ENCODE results near the gene CNTF.
A peak's percentile ranks its signal among the peaks of the same experiment; 100 is the strongest.

The CNTF gene

DNA sequence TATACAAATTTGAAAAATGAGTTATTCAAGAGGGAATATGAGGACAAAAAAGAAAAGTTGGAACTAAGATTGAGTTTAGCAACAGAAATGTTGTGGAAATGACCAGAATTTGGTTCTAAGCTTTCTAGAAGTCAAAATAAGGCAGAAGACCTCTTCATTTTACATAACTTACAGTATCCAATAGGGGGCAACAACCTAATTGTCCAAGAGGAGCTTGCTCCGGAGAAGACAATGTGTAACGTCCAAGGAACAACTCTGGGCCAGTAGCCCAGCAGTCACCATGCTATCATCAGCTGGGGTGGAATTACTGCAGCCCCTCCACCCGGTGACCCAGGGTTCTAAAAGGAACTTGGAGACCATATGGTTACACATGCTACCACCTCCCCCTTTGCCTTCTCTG lies 14.1 kb downstream of the CNTF start (continued):
- TF ChIP-seq ZEB2 (tag by site-specific recombination; IDR thresholded peaks at IDR 0.05), result no peak

DNA sequence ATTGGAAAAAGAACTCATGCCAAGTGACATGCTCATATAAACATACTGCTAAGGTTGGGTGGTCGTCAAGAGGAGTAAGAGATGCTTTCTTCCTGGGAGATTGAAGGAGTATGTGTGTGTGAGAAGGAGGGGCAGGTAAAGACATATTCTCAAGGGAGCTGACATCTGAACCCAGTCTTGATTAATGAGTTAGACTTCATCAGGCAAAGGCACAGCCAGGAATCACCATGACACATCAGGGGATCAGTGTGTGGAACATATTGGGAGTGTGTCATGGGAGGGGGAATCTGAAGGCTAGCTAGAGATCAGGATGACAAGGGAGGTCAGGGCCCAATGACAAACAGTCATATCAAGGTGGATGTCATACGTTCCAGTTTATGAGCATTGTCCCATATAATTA lies 14.9 kb downstream of the CNTF start:
- no peak for TF ChIP-seq ZNF174 (tag by site-specific recombination; IDR thresholded peaks at IDR 0.05)
- TF ChIP-seq HOXA7 (CRISPR knock-in tag; IDR thresholded peaks at IDR 0.05; ENCODE audit: borderline replicate concordance), result no peak
- TF ChIP-seq ZNF830 (tag by site-specific recombination; IDR thresholded peaks at IDR 0.05; ENCODE audit: low read depth), result no peak
- Histone ChIP-seq H3K4me1 (ENCODE audit: control insufficient read depth, insufficient read depth, low read length) (no peaks in the 10 kb centered on the region), H3K4me3 (ENCODE audit: low read depth, low read length) (no peak overlapping the region), H3K36me3 (ENCODE audit: control insufficient read depth in 2 of 2, insufficient read depth in 1 of 2, low read length in 2 of 2) (no peaks in the 10 kb centered on the region), H3K9me3 (ENCODE audit: control insufficient read depth, insufficient read depth, low read depth, low read length) (no peaks in the 10 kb centered on the region), H3K27ac (ENCODE audit: extremely low read depth, low read depth, low read length) (no peak overlapping the region)
- CTCF ChIA-PET, result interaction anchor here (1.1 to 5.0 kb wide), 2 partner anchors 8 to 148 kb away, joined by 3 to 41 read pairs; no protein-coding TSS in a partner anchor
- POLR2A ChIA-PET, result interaction anchor here (0.5 kb wide), 1 partner anchor 1848 kb away, joined by 8 read pairs; no protein-coding TSS in a partner anchor

DNA sequence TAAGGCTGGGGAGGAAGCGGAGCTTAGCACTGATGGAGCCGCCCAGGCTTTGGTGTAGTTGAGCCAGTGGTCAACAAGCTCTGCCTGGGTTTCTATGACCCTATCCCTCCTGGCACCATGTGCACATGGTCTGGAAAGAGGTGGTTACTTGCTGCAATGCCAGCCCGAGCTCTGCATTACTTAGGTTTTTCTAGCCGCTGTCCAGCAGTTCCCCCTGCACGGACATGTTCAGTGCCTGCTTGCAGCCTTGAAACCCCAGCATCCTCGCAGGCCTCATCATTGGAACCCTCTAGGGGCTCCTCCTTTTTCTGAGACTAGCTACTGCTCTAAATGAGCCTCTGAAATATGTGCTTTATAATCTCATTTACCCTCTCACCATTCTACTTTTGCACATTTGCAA lies 16.6 kb downstream of the CNTF start:
- TF ChIP-seq ZNF670 (tag by site-specific recombination; IDR thresholded peaks at IDR 0.05; ENCODE audit: low read depth), result no peak
- no peak for TF ChIP-seq ZBTB8A (tag by site-specific recombination; IDR thresholded peaks at IDR 0.05)
- TF ChIP-seq, protein P1, sequence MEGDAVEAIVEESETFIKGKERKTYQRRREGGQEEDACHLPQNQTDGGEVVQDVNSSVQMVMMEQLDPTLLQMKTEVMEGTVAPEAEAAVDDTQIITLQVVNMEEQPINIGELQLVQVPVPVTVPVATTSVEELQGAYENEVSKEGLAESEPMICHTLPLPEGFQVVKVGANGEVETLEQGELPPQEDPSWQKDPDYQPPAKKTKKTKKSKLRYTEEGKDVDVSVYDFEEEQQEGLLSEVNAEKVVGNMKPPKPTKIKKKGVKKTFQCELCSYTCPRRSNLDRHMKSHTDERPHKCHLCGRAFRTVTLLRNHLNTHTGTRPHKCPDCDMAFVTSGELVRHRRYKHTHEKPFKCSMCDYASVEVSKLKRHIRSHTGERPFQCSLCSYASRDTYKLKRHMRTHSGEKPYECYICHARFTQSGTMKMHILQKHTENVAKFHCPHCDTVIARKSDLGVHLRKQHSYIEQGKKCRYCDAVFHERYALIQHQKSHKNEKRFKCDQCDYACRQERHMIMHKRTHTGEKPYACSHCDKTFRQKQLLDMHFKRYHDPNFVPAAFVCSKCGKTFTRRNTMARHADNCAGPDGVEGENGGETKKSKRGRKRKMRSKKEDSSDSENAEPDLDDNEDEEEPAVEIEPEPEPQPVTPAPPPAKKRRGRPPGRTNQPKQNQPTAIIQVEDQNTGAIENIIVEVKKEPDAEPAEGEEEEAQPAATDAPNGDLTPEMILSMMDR (tag by site-specific recombination; IDR thresholded peaks at IDR 0.05), result no peak
- TF ChIP-seq, protein P2, sequence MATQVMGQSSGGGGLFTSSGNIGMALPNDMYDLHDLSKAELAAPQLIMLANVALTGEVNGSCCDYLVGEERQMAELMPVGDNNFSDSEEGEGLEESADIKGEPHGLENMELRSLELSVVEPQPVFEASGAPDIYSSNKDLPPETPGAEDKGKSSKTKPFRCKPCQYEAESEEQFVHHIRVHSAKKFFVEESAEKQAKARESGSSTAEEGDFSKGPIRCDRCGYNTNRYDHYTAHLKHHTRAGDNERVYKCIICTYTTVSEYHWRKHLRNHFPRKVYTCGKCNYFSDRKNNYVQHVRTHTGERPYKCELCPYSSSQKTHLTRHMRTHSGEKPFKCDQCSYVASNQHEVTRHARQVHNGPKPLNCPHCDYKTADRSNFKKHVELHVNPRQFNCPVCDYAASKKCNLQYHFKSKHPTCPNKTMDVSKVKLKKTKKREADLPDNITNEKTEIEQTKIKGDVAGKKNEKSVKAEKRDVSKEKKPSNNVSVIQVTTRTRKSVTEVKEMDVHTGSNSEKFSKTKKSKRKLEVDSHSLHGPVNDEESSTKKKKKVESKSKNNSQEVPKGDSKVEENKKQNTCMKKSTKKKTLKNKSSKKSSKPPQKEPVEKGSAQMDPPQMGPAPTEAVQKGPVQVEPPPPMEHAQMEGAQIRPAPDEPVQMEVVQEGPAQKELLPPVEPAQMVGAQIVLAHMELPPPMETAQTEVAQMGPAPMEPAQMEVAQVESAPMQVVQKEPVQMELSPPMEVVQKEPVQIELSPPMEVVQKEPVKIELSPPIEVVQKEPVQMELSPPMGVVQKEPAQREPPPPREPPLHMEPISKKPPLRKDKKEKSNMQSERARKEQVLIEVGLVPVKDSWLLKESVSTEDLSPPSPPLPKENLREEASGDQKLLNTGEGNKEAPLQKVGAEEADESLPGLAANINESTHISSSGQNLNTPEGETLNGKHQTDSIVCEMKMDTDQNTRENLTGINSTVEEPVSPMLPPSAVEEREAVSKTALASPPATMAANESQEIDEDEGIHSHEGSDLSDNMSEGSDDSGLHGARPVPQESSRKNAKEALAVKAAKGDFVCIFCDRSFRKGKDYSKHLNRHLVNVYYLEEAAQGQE (tag by site-specific recombination; IDR thresholded peaks at IDR 0.05), result peak; percentile 66
- TF ChIP-seq KLF9 (tag by site-specific recombination; IDR thresholded peaks at IDR 0.05; ENCODE audit: low read depth), result no peak
- Histone ChIP-seq H3K4me3 (ENCODE audit: low read depth, low read length) (no peak overlapping the region), H3K27ac (ENCODE audit: extremely low read depth, low read depth, low read length) (no peak overlapping the region), H3K9me3 (ENCODE audit: control insufficient read depth, insufficient read depth, low read depth, low read length) (no peaks in the 10 kb centered on the region), H3K36me3 (ENCODE audit: control insufficient read depth in 2 of 2, insufficient read depth in 1 of 2, low read length in 2 of 2) (no peaks in the 10 kb centered on the region), H3K4me1 (ENCODE audit: control insufficient read depth, insufficient read depth, low read length) (no peaks in the 10 kb centered on the region)
- ChIA-PET POLR2A (no interaction called here), CTCF (interaction anchor here (0.6 to 5.0 kb wide), 3 partner anchors 10 to 560 kb away, joined by 3 to 41 read pairs (median 4); no protein-coding TSS in a partner anchor)

DNA sequence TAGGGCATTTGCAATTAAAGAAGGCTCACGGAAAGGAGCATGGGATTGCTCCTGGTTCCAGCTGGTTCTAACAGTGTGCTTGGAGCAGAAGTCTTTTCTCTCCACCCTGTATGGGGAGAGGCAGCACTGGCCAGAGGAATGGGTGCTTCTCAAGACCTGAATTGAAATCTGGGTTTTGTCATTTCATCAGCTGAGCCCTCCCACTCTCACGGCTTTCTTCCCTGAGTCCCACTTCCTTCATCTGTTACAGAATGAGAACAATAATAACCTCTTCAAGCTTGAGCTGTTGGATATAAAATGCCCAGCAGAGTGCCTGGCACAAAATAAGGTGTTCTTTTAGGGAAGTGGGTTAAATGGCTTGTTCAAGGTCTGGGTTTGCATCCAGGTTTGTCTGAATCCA lies 17.2 kb downstream of the CNTF start:
- Histone ChIP-seq H3K27ac (ENCODE audit: extremely low read depth, low read depth, low read length) (no peak overlapping the region), H3K9me3 (ENCODE audit: control insufficient read depth, insufficient read depth, low read depth, low read length) (no peaks in the 10 kb centered on the region), H3K36me3 (ENCODE audit: control insufficient read depth in 2 of 2, insufficient read depth in 1 of 2, low read length in 2 of 2) (no peaks in the 10 kb centered on the region), H3K4me1 (ENCODE audit: control insufficient read depth, insufficient read depth, low read length) (no peaks in the 10 kb centered on the region), H3K4me3 (ENCODE audit: low read depth, low read length) (no peak overlapping the region)
- no peak for TF ChIP-seq HOXC10 (CRISPR knock-in tag; IDR thresholded peaks at IDR 0.05)
- TF ChIP-seq, protein P3, sequence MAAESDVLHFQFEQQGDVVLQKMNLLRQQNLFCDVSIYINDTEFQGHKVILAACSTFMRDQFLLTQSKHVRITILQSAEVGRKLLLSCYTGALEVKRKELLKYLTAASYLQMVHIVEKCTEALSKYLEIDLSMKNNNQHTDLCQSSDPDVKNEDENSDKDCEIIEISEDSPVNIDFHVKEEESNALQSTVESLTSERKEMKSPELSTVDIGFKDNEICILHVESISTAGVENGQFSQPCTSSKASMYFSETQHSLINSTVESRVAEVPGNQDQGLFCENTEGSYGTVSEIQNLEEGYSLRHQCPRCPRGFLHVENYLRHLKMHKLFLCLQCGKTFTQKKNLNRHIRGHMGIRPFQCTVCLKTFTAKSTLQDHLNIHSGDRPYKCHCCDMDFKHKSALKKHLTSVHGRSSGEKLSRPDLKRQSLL (tag by site-specific recombination; IDR thresholded peaks at IDR 0.05), result no peak
- no peak for TF ChIP-seq ZNF707 (tag by site-specific recombination; IDR thresholded peaks at IDR 0.05)
- no peak for TF ChIP-seq ZNF626 (tag by site-specific recombination; IDR thresholded peaks at IDR 0.05)
- no peak for TF ChIP-seq ZNF416 (tag by site-specific recombination; IDR thresholded peaks at IDR 0.05)
- TF ChIP-seq ZNF114 (tag by site-specific recombination; IDR thresholded peaks at IDR 0.05), result no peak
- CTCF ChIA-PET, result interaction anchor here (0.5 to 5.0 kb wide), 4 partner anchors 11 to 535 kb away, joined by 3 to 41 read pairs (median 4); no protein-coding TSS in a partner anchor
- POLR2A ChIA-PET, result no interaction called here
